ENCODE measurements around the gene MACF1.
"Not testable (repeated sequence)": the region's sequence is repeated elsewhere in the genome, so short reads cannot be mapped to it uniquely, and the experiment has no call there.

MACF1 gene

GRCh38 chr1:39452540-39452939 is 248.0 kb downstream of the MACF1 start:
- no peak for DNase-seq (ENCODE audit: low read depth in 3 of 3)

- DNase-seq (ENCODE audit: low read depth in 3 of 3) = no peak
Observed at GRCh38 chr1:39453603-39454002, 249.1 kb downstream of the MACF1 start.

DNA sequence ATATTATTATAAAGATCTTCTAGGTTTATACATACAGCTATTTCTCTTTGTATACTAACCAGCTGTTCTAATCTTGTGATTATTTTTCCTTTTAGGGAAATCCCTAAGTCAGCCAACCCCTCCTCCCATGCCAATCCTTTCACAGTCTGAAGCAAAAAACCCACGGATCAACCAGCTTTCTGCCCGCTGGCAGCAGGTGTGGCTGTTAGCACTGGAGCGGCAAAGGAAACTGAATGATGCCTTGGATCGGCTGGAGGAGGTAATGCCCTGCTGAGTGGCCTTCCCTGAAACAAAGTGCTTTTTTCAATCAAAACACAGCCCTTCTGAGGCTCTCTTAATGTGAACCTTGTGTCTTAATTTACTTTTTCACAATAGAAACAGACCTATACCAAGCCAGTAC is 254.5 kb downstream of the MACF1 start:
- no peak for DNase-seq (ENCODE audit: low read depth in 3 of 3)

GRCh38 chr1:39462074-39462473 is 257.6 kb downstream of the MACF1 start:
- DNase-seq (ENCODE audit: low read depth in 3 of 3) = no peak

GRCh38 chr1:39466413-39467107 is 262.1 kb downstream of the MACF1 start:
- no peak for DNase-seq (ENCODE audit: low read depth in 3 of 3)

DNA sequence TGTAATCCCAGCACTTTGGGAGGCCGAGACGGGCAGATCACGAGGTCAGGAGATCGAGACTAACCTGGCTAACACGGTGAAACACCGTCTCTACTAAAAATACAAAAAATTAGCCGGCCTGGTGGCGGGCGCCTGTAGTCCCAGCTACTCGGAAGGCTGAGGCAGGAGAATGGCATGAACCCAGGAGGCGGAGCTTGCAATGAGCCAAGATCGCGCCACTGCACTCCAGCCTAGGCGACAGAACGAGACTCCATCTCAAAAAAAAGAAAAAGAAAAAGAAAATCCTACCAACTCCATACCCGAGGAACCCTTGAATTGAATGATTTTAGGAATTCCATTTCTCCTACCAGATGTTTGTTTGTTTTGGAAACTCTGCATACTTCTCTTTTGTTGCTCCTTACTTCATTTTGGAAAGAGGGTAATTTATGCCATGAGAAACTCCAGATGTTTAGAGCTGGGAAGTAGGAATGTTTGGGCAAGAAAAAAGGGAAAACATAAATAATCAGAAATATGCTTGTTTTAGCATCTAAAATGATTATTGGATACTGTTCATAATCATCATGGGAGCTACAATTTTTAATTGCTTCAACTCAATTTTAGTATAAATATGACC is 262.7 kb downstream of the MACF1 start:
- DNase-seq (ENCODE audit: low read depth in 3 of 3) = not testable (repeated sequence)

GRCh38 chr1:39469150-39469549 is 264.7 kb downstream of the MACF1 start:
- DNase-seq (ENCODE audit: low read depth in 3 of 3) = no peak

DNA sequence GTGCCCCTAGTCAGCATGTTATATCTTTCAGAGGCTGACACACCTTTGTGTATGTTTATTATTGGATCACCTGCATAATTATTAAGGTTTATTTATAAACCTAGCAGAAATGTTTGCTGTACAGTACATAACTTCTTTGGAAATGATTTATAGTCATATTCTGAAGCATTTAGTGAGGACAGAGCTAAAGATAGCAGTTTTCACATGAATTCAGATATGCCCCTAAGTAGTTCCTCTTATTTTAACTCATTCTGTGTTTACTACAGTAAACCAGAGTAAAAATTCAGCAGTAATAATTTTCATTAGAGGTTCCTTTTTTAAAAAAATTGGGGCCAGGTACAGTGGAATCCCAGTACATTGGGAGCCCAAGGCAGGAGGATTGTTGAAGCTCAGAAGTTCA is 265.5 kb downstream of the MACF1 start:
- DNase-seq (ENCODE audit: low read depth in 3 of 3) = no peak

- no peak for DNase-seq (ENCODE audit: low read depth in 3 of 3)
Observed at GRCh38 chr1:39472826-39473225, 268.3 kb downstream of the MACF1 start.

GRCh38 chr1:39473324-39473723 is 268.8 kb downstream of the MACF1 start:
- DNase-seq (ENCODE audit: low read depth in 3 of 3) = no peak

DNA sequence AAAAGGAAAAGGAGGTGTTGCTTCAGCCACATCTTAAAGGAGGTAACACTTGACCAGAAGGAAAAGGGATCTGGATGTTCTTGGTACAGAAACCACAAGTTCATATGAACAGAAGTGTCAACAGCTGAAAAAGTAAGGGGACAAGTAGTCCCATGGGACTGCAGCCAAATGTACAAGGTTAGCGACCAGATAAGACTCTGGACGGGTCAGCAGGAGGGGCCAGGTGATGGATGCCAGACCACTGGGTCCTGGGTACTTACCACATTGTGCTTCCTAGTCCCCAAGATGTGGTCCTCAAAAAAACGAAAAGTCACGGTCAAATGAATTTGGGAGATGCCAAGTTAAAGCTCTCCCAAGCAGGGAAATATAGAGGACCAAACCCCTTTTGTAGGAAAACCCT is 270.3 kb downstream of the MACF1 start:
- DNase-seq (ENCODE audit: low read depth in 3 of 3) = no peak

DNA sequence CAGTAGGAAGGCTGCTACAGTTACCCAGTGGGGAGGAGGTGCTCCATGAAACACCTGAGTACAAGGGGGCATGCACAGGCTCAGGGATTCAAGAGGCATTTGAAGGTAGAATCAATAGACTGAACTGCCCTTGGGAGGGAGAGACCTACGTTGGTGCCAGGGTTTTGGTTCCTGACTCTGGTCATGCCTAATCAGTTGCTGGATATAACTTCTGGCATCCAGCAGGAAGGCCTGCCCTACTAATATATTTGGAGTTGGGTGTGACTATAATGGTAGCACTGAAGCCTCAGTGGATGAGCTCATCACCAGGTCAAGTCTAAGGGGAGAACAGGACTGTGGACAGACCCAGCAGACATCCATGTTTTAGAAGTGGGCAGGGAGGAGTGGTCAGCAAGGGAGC is 271.1 kb downstream of the MACF1 start:
- DNase-seq (ENCODE audit: low read depth in 3 of 3) = not testable (repeated sequence)

DNA sequence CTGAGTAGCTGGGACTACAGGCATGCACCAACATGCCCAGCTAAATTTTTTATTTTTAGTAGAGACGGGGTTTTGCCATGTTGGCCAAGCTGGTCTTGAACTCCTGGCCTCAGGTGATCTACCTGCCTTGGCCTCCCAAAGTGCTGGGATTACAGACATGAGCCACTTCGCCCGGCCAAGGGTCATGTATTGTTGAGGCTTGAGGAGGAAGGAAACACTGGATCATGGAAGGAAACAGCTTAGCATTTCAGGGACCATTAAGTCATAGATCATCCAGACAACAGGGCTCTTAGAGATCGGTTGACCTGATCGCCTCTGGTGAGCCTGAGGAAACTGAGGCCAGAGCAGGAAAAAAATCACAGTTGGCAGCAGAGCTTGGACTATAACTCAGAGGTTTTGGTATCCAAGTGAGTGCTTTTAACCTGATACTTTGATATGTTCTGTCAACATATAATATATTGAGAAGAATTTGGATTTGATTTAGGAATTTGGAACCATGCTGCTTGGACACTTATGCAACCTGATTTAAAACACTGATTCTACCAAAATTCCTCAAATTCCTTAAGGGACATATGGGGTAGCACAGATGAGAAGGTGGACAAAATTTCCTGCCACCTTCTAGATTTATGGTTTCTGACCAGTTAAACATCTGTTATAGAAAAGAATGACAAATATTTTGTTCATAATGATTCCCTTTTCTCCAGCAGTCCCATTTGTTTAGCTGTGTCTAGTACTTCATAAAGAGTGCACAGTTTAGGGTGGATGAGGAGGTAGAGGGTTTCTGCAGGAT is 273.8 kb downstream of the MACF1 start:
- DNase-seq (ENCODE audit: low read depth in 3 of 3) = no peak

DNA sequence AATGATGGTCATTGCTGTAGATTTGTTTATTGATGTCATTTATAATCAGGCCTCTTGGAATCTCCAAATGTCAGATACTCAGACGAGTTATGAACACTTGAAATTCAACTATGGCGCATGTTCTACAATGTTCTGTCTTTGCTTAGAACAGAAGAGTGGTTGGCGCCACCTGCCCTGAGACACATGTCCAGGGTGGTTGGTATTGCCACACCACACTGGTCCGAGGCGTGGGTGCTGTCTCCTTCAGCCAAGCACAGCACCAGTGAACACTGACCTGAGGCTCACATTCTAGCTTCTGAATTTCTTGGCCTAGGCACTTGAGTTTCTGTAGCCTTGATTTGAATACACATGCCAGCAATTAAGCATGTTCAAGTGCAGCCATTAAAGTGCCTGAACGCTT is 276.8 kb downstream of the MACF1 start:
- DNase-seq (ENCODE audit: low read depth in 3 of 3) = no peak

GRCh38 chr1:39483276-39483675 is 278.8 kb downstream of the MACF1 start:
- DNase-seq (ENCODE audit: low read depth in 3 of 3) = no peak

DNA sequence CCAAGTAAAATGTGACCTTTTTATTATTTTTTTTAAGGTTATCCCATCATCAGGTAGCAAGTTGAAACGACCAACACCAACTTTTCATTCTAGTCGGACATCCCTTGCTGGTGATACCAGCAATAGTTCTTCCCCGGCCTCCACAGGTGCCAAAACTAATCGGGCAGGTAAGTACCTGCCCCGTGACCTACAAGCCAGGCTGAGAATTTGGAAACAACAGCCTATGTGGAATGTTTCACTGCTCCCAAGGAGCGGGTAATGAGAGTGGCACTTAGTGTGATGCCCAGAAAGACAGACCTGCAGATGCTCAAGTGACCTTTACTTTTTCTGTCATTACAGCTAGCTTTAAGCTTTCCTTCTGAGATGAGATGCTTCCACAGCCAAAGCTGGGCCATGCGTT is 280.1 kb downstream of the MACF1 start:
- no peak for DNase-seq (ENCODE audit: low read depth in 3 of 3)

- no peak for DNase-seq (ENCODE audit: low read depth in 3 of 3)
Observed at GRCh38 chr1:39485046-39485803, 280.7 kb downstream of the MACF1 start.

- no peak for DNase-seq (ENCODE audit: low read depth in 3 of 3)
Observed at GRCh38 chr1:39488012-39488545, 283.6 kb downstream of the MACF1 start.

DNA sequence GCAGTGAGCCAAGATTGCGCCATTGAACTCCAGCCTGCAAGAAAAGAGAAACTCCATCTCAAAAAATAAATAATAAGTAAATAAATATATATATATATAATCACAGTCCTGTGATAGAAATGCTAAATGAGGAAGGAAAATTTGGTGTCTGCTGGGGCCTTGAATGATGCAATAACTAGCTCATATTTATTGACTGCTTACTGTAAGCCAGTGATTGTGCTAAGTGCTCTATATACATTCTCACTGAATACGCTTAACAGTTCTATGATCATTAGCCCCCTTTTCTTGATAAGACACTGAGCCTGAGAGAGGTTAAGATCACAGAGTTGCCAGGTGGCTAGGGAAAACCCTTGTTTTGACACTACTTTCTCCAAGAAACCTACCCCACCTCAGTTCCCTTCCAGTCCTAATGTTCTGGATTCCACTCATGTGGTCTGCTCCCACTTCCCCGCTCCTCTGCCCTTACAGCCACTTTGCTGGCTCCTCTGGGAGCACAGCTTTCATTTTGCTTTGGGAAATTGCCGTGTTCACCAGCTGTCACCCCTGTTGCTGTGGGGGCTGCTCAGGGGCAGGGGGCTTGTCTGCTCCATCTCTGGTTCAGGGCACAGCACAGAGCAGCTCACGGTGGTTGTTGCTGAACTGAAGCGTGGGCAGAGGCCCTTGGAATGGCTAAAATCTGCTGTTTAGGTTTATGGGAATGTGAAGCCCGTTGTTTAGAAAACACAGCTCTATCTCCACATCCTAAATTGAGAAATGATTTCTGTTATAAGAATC is 284.5 kb downstream of the MACF1 start:
- no peak for DNase-seq (ENCODE audit: low read depth in 3 of 3)

DNA sequence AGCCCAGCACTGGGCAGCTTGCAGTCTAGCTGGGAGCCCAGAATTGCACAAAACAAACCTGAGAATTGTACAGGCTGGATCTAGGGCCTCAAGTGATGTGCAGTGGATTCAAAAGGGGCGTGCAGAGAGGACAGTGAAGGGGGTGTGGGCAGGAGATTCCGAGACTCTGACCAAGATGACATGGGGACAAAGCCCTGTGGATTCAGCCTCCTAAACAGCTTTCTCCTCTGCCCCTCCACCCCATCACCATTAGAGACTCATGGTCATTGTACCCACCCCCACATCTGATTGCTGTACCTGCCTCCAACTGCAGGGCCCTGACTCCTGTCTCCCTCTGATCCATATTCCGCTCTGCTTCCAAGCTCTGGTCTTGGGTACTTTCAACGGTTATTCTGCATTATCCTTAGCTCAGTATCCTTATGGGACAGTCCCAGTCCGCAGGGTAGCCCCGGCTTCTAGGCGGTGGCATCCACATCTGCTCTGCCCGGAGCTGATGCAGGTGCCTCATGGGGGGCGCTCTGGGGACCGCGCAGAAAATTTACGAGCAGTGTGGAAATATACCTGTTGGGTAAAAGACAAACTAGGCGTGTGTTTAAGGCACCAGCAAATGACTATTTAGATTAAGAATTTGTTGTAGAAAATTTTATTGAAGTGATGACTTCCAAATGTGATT is 285.2 kb downstream of the MACF1 start:
- DNase-seq (ENCODE audit: low read depth in 3 of 3) = no peak
